HepG2 (cell line): ENCODE measurements around the gene ZDHHC8. TPM values are rescaled to one million over a fixed set of nuclear protein-coding genes. Genes with fewer than 3 reads are reported as not detected.

Source experiments
- GLI4 ChIP-seq: sonication (generic); formaldehyde crosslinking; IDR thresholded peaks from 2 replicates; pipeline ENCODE4 v1.5.1; 2020; ENCODE audit warnings: missing genetic modification reagents, mild to moderate bottlenecking, moderate library complexity, borderline replicate concordance
- HIC2 ChIP-seq: sonication (generic); formaldehyde crosslinking; IDR thresholded peaks from 2 replicates; pipeline ENCODE4 v1.9.0; 2022; ENCODE audit warnings: low read depth, missing genetic modification reagents
- HNRNPL ChIP-seq: fragments of 200-400 bp; formaldehyde crosslinking; IDR thresholded peaks from 2 replicates; pipeline ENCODE4 v1.6.1; 2017; ENCODE audit warnings: mild to moderate bottlenecking, low read depth, low read length
- ISL2 ChIP-seq: sonication (generic); formaldehyde crosslinking; IDR thresholded peaks from 2 replicates; pipeline ENCODE4 v1.5.0; 2020; ENCODE audit warnings: missing genetic modification reagents
- RBFOX2 ChIP-seq: fragments of 200-400 bp; formaldehyde crosslinking; IDR thresholded peaks from 2 replicates; pipeline ENCODE4 v1.6.1; 2017; ENCODE audit warnings: low read depth, mild to moderate bottlenecking, low read length
- SOX5 ChIP-seq: IDR thresholded peaks from 2 replicates; pipeline ENCODE4 v1.6.1; 2016; ENCODE audit warnings: borderline replicate concordance
- SSRP1 ChIP-seq: IDR thresholded peaks from 2 replicates; pipeline ENCODE4 v1.6.1; 2016; ENCODE audit warnings: control low read depth
- TCF12 ChIP-seq, 2 experiments: fragments of 450-650 bp in 1 of 2; sonication (generic) in 1 of 2; formaldehyde crosslinking in 1 of 2; IDR thresholded peaks; 2 replicates each; pipeline versions ENCODE4 v1.6.1 to v1.8.0; 2017 to 2022; ENCODE audit warnings: antibody characterized with exemption in 1 of 2, mild to moderate bottlenecking in 1 of 2, missing genetic modification reagents in 1 of 2, moderate library complexity in 1 of 2
- ZNF275 ChIP-seq: sonication (generic); formaldehyde crosslinking; IDR thresholded peaks from 2 replicates; pipeline ENCODE4 v1.8.0; 2022; ENCODE audit warnings: missing genetic modification reagents, mild to moderate bottlenecking, inconsistent platforms, borderline replicate concordance
- ZNF563 ChIP-seq: sonication (generic); formaldehyde crosslinking; IDR thresholded peaks from 2 replicates; pipeline ENCODE4 v1.8.0; 2022; ENCODE audit warnings: mild to moderate bottlenecking, moderate library complexity, missing genetic modification reagents
- ZNF746 ChIP-seq: sonication (generic); formaldehyde crosslinking; IDR thresholded peaks from 2 replicates; pipeline ENCODE4 v1.8.0; 2022; ENCODE audit warnings: mild to moderate bottlenecking, missing genetic modification reagents
- polyA plus RNA-seq, 8 experiments: library from polyadenylated mRNA; depleted of rRNA in 3 of 8; stranded (reverse) in 7 of 8; unstranded in 1 of 8; fragments of >200 nt; fragmentation: Illumina TruSeq in 4 of 8; extraction: Trizol in 4 of 8; gene quantifications; 2 replicates each; pipeline versions ENCODE4 v1.2.1 to v1.2.3, GENCODE V29; 2011 to 2016; ENCODE audit warnings: low read depth in 4 of 8, missing spikeins in 1 of 8, mixed read lengths in 1 of 8; ENCODE audit not compliant: insufficient read depth in 1 of 8
- total RNA-seq, 5 experiments: library from RNA; depleted of rRNA; stranded (reverse); fragments of >200 nt; fragmentation: Illumina TruSeq; extraction: Trizol; gene quantifications; 2 replicates each; pipeline ENCODE4 v1.2.3, GENCODE V29; 2016; ENCODE audit warnings: low read depth in 1 of 5
- TF ChIP-seq, protein P1 (sequence below): sonication (generic); formaldehyde crosslinking; IDR thresholded peaks from 2 replicates; pipeline ENCODE4 v1.4.0; 2020; ENCODE audit warnings: mild to moderate bottlenecking, missing genetic modification reagents

Gene ZDHHC8
- total and polyA plus RNA-seq, 2 of the 13 experiments (the other 11 are each of a cell fraction or from before 2014, with no cell fraction given) = 7.5 to 21.3 TPM

- TF ChIP-seq, protein P1, sequence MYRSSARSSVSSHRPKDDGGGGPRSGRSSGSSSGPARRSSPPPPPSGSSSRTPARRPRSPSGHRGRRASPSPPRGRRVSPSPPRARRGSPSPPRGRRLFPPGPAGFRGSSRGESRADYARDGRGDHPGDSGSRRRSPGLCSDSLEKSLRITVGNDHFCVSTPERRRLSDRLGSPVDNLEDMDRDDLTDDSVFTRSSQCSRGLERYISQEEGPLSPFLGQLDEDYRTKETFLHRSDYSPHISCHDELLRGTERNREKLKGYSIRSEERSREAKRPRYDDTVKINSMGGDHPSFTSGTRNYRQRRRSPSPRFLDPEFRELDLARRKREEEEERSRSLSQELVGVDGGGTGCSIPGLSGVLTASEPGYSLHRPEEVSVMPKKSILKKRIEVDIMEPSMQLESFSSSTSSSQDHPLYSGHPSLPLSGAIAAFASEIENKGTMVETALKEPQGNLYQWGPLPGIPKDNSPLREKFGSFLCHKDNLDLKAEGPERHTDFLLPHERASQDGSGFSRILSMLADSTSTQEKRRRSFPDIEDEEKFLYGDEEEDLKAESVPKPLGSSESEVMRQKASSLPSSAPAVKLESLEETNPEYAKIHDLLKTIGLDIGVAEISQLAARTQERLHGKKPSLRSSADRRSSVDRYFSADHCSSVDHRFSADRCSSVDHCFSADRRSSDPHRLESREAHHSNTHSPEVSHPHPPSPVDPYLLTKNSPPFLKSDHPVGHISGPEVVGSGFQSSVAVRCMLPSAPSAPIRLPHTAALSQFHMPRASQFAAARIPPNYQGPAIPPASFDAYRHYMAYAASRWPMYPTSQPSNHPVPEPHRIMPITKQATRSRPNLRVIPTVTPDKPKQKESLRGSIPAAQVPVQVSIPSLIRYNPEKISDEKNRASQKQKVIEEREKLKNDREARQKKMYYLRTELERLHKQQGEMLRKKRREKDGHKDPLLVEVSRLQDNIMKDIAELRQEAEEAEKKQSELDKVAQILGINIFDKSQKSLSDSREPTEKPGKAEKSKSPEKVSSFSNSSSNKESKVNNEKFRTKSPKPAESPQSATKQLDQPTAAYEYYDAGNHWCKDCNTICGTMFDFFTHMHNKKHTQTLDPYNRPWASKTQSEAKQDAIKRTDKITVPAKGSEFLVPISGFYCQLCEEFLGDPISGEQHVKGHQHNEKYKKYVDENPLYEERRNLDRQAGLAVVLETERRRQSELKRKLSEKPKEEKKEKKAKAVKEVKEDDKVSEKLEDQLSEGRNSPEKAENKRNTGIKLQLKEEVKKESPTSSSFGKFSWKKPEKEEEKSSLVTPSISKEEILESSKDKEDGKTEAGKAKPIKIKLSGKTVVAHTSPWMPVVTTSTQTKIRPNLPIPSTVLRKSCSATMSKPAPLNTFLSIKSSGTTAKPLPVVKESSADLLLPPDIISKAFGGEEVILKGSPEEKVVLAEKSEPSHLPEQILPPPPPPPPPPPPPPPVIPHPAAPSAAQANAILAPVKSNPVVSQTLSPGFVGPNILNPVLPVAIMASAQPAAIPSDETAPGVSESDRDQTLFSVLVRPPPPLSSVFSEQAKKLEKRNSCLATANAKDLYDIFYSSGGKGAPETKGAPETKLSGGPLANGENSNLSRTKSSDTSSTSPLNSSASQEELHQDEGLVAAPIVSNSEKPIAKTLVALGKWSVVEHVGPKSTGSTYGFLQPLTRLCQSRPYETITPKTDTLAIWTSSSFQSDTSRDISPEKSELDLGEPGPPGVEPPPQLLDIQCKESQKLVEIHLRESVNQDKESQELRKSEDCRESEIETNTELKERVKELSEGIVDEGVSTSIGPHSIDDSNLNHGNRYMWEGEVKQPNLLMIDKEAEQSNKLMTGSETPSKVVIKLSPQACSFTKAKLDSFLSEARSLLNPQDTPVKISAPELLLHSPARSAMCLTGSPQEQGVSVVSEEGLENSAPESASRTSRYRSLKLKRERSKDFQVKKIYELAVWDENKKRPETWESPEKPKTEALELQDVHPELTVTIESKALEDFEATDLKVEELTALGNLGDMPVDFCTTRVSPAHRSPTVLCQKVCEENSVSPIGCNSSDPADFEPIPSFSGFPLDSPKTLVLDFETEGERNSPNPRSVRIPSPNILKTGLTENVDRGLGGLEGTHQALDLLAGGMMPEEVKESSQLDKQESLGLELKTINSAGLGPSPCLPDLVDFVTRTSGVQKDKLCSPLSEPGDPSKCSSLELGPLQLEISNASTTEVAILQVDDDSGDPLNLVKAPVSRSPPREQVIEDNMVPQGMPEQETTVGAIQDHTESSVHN = 0 out of 2 replicates have a peak, but pooled peaks have one; percentile 40
- TF ChIP-seq SOX5 = no peak
- no peak for TF ChIP-seq RBFOX2
- TF ChIP-seq HIC2 (CRISPR knock-in tag) = peak; percentile 75
- no peak for TF ChIP-seq ISL2 (CRISPR knock-in tag)
- peak; percentile 67; the same call in 1 of the 2 replicates for TF ChIP-seq HNRNPL
- 0 out of 2 replicates have a peak, but pooled peaks have one; percentile 26 for TF ChIP-seq ZNF563 (CRISPR knock-in tag)
- TF ChIP-seq SSRP1 (CRISPR knock-in tag) = no peak
- no peak for TF ChIP-seq GLI4 (CRISPR knock-in tag)
- TF ChIP-seq TCF12 (IDR thresholded peaks at IDR 0.05) = no peak
- TF ChIP-seq TCF12 (CRISPR knock-in tag; IDR thresholded peaks at IDR 0.05) = 0 out of 2 replicates have a peak, but pooled peaks have one; percentile 29
- no peak for TF ChIP-seq ZNF746 (CRISPR knock-in tag)
- TF ChIP-seq ZNF275 = no peak
Observed at GRCh38 chr22:20130319-20130718, 1.3 kb upstream of the ZDHHC8 start (continued).
